ENCODE results near the gene COL16A1.

GRCh38 chr1:31750858-31751510 is 47.2 kb upstream of the COL16A1 start:
- TF ChIP-seq CTCF (IDR thresholded peaks at IDR 0.05) (no peak), POLR2A (IDR thresholded peaks at IDR 0.05) (no peak), EP300 (IDR thresholded peaks at IDR 0.05) (no peak), POLR2AphosphoS5 (IDR thresholded peaks at IDR 0.05) (no peak)
